ENCODE results near the gene TPST1.
"Not testable (repeated sequence)": the region's sequence is repeated elsewhere in the genome, so short reads cannot be mapped to it uniquely, and the experiment has no call there.

TPST1 gene

DNA sequence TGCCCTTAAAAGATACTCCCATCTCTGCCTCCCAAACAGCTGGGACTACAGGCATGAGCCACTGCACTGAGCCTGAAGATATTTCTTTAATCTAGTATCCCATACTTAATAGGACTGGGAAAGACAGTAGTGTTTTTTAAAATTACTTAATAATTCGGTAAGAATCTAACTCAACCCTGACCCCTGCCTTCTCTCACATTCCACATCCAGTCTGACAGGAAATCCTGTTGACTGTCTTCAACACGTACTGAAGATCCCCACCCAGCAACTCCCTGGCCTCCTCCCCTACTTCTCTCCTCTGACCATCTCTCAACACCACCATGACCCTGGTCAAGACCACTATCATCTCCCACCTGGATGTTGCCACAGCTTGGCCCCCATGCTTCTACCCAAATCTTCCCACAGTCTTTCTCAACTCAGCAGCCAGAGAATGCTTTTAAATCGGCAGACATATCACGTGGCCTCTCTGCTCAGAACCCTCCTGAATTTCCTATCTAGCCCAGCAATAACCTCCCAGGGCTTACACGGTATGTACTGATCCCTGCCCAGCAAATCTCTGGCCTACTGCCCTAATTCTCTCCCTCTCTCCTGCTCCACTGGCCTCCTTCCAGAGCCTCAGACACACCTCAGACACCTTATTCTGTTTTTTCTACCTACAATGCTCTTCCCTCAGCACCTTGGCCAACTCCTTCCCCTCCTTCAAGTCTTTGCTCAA is 180.2 kb downstream of the TPST1 start:
- not testable (repeated sequence) for H3K4me1 ChIP-seq (ENCODE audit: control insufficient read depth, insufficient read depth, low read length); H3K9ac ChIP-seq (ENCODE audit: low read length); H3K27me3 ChIP-seq (ENCODE audit: control insufficient read depth, insufficient read depth, low read length); H3K9me3 ChIP-seq (ENCODE audit: control insufficient read depth, insufficient read depth, low read depth, low read length); H3K4me3 ChIP-seq (ENCODE audit: low read depth, low read length); H3K36me3 ChIP-seq (ENCODE audit: control insufficient read depth, insufficient read depth, low read length); H3K27ac ChIP-seq (ENCODE audit: low read depth, low read length)

DNA sequence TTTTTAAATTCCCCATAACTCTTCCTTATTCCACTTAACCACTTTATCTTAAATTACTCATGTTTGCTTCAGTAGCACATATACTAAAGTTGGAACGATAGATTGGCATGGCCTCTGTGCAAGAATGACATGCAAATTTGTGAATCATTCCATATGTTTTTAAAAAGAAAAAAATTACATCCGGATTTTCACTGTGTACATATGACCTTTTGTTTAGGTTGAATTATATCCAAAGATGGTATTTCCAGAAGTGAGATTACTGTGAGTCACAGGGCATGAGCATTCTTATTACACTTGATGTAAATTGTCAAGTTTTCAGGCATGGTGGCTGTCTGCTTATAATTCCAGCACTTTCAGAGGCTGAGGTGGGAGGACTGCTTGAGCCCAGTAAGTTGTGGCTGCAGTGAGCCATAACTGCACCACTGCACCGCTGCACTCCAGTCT is 190.0 kb downstream of the TPST1 start:
- H3K36me3 ChIP-seq (ENCODE audit: control insufficient read depth, insufficient read depth, low read length); H3K9me3 ChIP-seq (ENCODE audit: control insufficient read depth, insufficient read depth, low read depth, low read length); H3K27ac ChIP-seq (ENCODE audit: low read depth, low read length); H3K4me1 ChIP-seq (ENCODE audit: control insufficient read depth, insufficient read depth, low read length); H3K9ac ChIP-seq (ENCODE audit: low read length); H3K4me3 ChIP-seq (ENCODE audit: low read depth, low read length); H3K27me3 ChIP-seq (ENCODE audit: control insufficient read depth, insufficient read depth, low read length): not testable (repeated sequence)

DNA sequence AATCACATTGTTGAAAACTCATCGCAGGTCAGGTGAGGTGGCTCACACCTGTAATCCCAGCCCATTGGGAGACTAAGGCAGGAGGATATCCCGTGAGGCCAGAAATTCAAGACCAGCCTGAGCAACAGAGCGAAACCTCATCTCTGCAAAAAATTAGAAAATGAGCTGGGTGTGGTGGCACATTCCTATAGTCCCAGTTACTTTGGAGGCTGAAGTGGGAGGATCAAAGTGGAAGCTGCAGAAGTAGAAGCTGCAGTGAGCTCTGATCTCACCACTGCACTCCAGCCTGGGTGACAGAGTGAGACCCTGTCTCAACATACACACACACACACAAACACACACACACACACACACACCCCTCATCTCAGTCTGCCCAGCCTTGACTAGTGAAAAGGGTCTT is 190.9 kb downstream of the TPST1 start:
- H3K4me3 ChIP-seq (ENCODE audit: low read depth, low read length); H3K36me3 ChIP-seq (ENCODE audit: control insufficient read depth, insufficient read depth, low read length); H3K4me1 ChIP-seq (ENCODE audit: control insufficient read depth, insufficient read depth, low read length); H3K9me3 ChIP-seq (ENCODE audit: control insufficient read depth, insufficient read depth, low read depth, low read length); H3K9ac ChIP-seq (ENCODE audit: low read length); H3K27ac ChIP-seq (ENCODE audit: low read depth, low read length); H3K27me3 ChIP-seq (ENCODE audit: control insufficient read depth, insufficient read depth, low read length): not testable (repeated sequence)

DNA sequence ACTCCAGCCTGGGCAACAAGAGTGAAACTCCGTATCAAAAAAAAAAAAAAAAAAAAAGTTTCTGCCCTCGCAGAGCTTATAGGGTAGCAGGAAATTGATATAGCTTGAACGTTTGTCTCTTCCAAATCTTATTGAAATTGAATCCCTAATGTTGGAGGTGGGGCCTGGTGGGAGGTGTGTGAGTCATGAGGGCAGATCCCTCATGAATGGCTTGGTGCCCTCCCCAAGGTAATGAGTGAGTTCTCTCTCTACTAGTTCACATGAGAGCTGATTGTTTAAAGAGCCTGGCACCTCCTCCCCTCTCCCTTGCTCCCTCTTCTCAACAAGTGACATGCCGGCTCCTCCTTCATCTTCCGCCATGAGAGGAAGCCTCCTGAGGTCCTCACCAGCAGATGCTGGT is 193.7 kb downstream of the TPST1 start:
- not testable (repeated sequence) for H3K27ac ChIP-seq (ENCODE audit: low read depth, low read length); H3K4me3 ChIP-seq (ENCODE audit: low read depth, low read length)

DNA sequence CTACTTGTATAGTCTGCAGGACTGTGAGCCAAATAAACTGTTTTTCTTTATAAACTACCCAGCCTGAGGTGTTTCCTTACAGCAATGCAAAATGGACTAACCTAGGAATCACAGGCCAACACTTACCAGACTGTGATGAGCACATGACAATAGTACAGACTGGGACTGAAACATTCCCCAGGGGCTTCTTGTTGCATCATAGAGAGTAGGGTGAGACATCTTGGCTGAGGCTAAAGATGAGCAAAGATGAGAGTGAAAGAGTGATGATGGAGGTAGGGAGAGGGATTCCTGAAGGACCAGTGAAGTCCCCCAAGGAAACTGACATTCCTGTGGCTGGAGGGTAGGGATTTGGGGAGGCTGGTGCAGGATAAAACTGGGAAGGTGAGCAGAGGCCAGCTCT is 194.4 kb downstream of the TPST1 start:
- H3K27ac ChIP-seq (ENCODE audit: low read depth, low read length): no peak overlapping the region
- H3K27me3 ChIP-seq (ENCODE audit: control insufficient read depth, insufficient read depth, low read length): no peaks in the 10 kb centered on the region
- H3K9ac ChIP-seq (ENCODE audit: low read length): no peak overlapping the region
- H3K4me1 ChIP-seq (ENCODE audit: control insufficient read depth, insufficient read depth, low read length): no peaks in the 10 kb centered on the region
- H3K36me3 ChIP-seq (ENCODE audit: control insufficient read depth, insufficient read depth, low read length): peaks cover 8% of the 10 kb centered on the region
- H3K9me3 ChIP-seq (ENCODE audit: control insufficient read depth, insufficient read depth, low read depth, low read length): no peaks in the 10 kb centered on the region
- no peak overlapping the region for H3K4me3 ChIP-seq (ENCODE audit: low read depth, low read length)

More for the DNA sequence above, 193.7 kb downstream of the TPST1 start:
- H3K9me3 ChIP-seq (ENCODE audit: control insufficient read depth, insufficient read depth, low read depth, low read length); H3K36me3 ChIP-seq (ENCODE audit: control insufficient read depth, insufficient read depth, low read length); H3K4me1 ChIP-seq (ENCODE audit: control insufficient read depth, insufficient read depth, low read length); H3K27me3 ChIP-seq (ENCODE audit: control insufficient read depth, insufficient read depth, low read length); H3K9ac ChIP-seq (ENCODE audit: low read length): not testable (repeated sequence)

DNA sequence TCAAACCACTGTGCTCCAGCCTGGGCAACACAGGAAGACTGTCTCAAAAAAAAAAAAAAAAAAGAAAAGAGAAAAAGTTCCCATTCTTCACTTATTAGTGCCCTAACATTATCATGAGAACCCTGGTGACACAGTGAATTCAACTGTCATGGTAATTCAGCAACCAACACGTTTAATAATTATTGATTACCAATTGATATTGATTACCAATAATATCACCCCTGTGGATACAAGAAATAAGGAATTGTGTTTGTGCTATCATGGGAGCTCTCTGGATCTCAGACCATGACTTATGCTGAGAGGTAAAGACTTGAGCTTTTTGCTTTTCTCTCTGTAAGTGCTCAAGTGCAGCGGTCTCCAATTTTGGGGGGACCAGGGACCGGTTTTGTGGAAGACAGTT is 195.3 kb downstream of the TPST1 start:
- Histone ChIP-seq H3K36me3 (ENCODE audit: control insufficient read depth, insufficient read depth, low read length) (peaks cover 8% of the 10 kb centered on the region), H3K27ac (ENCODE audit: low read depth, low read length) (no peak overlapping the region), H3K9ac (ENCODE audit: low read length) (no peak overlapping the region), H3K4me3 (ENCODE audit: low read depth, low read length) (no peak overlapping the region), H3K4me1 (ENCODE audit: control insufficient read depth, insufficient read depth, low read length) (no peaks in the 10 kb centered on the region), H3K27me3 (ENCODE audit: control insufficient read depth, insufficient read depth, low read length) (no peaks in the 10 kb centered on the region), H3K9me3 (ENCODE audit: control insufficient read depth, insufficient read depth, low read depth, low read length) (no peaks in the 10 kb centered on the region)

DNA sequence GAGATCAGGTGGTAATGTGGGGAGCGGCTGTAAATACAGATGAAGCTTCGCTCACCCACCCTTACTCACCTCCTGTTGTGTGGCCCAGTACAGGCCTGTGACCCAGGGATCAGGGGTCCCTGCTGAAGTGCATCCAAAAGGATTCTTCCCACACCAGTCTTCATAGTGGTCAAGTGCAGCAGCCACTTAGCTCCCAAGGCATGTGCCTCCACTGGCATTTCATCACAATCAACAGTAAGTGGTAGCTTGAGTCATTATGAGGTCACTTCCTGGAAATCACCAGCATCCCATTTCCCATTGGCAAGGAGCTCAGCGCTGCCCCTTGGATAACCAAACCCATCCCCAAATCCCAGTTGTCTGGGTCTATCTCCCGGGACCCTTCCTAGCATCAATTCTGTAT is 196.0 kb downstream of the TPST1 start:
- H3K4me1 ChIP-seq (ENCODE audit: control insufficient read depth, insufficient read depth, low read length); H3K9ac ChIP-seq (ENCODE audit: low read length); H3K27me3 ChIP-seq (ENCODE audit: control insufficient read depth, insufficient read depth, low read length); H3K9me3 ChIP-seq (ENCODE audit: control insufficient read depth, insufficient read depth, low read depth, low read length); H3K4me3 ChIP-seq (ENCODE audit: low read depth, low read length); H3K36me3 ChIP-seq (ENCODE audit: control insufficient read depth, insufficient read depth, low read length); H3K27ac ChIP-seq (ENCODE audit: low read depth, low read length): not testable (repeated sequence)

DNA sequence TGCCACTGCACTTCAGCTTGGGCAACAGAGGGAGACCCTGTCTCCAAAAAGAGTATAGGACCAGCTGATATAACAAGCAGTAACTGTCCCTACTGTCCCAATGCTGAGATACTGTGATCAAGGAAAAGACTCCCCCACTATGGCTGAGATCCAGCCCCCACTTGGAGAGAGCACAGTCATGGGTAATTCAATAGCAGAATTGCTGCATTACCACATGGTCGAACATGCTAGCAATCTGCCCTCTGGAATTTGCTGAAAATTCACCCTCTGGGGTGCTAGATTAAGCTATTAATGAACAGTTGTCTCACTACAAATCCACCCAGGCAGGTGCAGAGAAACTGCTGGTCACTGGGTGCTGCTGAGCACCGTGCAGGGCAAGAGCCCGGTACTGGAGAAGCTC is 196.8 kb downstream of the TPST1 start:
- not testable (repeated sequence) for H3K27me3 ChIP-seq (ENCODE audit: control insufficient read depth, insufficient read depth, low read length); H3K4me3 ChIP-seq (ENCODE audit: low read depth, low read length); H3K9me3 ChIP-seq (ENCODE audit: control insufficient read depth, insufficient read depth, low read depth, low read length); H3K9ac ChIP-seq (ENCODE audit: low read length); H3K4me1 ChIP-seq (ENCODE audit: control insufficient read depth, insufficient read depth, low read length); H3K27ac ChIP-seq (ENCODE audit: low read depth, low read length); H3K36me3 ChIP-seq (ENCODE audit: control insufficient read depth, insufficient read depth, low read length)

DNA sequence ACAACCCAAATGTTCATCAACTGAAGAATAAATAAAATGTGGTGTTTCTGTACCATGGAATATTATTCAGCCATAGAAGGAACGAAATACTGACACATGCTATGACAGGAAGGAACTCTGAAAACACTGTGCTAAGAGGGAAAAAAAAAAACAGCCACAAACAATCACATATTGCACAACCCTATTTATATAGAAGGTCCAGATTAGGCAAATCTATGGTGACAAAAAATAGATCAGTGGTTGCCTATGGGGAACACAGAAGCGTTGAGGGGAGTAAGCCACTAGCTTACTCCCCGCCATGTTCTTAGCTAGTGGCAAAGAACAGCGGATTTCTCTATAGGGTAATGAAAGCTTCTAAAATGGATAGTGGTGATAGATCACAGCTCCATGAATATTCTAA is 198.4 kb downstream of the TPST1 start:
- Histone ChIP-seq H3K36me3 (ENCODE audit: control insufficient read depth, insufficient read depth, low read length) (peaks cover 12% of the 10 kb centered on the region), H3K27ac (ENCODE audit: low read depth, low read length) (no peak overlapping the region), H3K4me3 (ENCODE audit: low read depth, low read length) (no peak overlapping the region), H3K9ac (ENCODE audit: low read length) (no peak overlapping the region), H3K9me3 (ENCODE audit: control insufficient read depth, insufficient read depth, low read depth, low read length) (no peaks in the 10 kb centered on the region), H3K27me3 (ENCODE audit: control insufficient read depth, insufficient read depth, low read length) (no peaks in the 10 kb centered on the region), H3K4me1 (ENCODE audit: control insufficient read depth, insufficient read depth, low read length) (no peaks in the 10 kb centered on the region)

DNA sequence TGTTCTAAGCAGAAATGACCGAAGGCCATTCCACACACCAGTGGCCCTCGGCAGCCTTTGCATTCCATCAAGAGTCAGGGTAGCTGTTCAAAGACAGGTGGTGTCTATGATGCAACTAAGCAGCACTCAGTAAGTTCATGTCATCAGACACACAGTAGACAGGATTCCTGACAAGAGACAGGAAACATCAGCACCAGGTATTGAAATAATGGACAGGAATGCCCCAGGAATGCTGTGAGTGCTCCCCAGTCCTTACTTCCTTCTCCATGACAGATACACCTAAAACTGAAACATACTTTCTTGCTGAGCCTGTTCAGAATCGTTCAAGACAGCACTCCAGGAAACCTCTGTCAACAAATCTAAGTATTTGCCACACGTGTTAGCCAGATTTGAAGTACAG is 204.4 kb downstream of the TPST1 start:
- Histone ChIP-seq H3K4me3 (ENCODE audit: low read depth, low read length) (no peak overlapping the region), H3K27ac (ENCODE audit: low read depth, low read length) (no peak overlapping the region), H3K36me3 (ENCODE audit: control insufficient read depth, insufficient read depth, low read length) (0 out of 2 replicates have a peak, but pooled peaks cover 6% of the 10 kb centered on the region), H3K9ac (ENCODE audit: low read length) (no peak overlapping the region), H3K9me3 (ENCODE audit: control insufficient read depth, insufficient read depth, low read depth, low read length) (no peaks in the 10 kb centered on the region), H3K4me1 (ENCODE audit: control insufficient read depth, insufficient read depth, low read length) (no peaks in the 10 kb centered on the region), H3K27me3 (ENCODE audit: control insufficient read depth, insufficient read depth, low read length) (peaks cover 7% of the 10 kb centered on the region)
